Endothelial cell (in vitro differentiated cells): ENCODE measurements around the gene DOCK11. TPM values are rescaled to one million over a fixed set of nuclear protein-coding genes. Genes with fewer than 3 reads are reported as not detected.

Experiments
- DNase-seq: peaks from one replicate; pipeline ENCODE4 v3.0.0; 2021; ENCODE audit warnings: low spot score
- H3K27ac Mint-ChIP-seq: one replicate; pipeline ENCODE4 v1.8.0; 2021; ENCODE audit warnings: mixed read lengths, inconsistent platforms; ENCODE audit not compliant: unreplicated experiment
- H3K27me3 Mint-ChIP-seq: one replicate; pipeline ENCODE4 v1.8.0; 2021; ENCODE audit warnings: mild to moderate bottlenecking, moderate library complexity, mixed read lengths, inconsistent platforms; ENCODE audit not compliant: unreplicated experiment
- H3K36me3 Mint-ChIP-seq: one replicate; pipeline ENCODE4 v1.8.0; 2021; ENCODE audit warnings: mild to moderate bottlenecking, low read depth, mixed read lengths, inconsistent platforms; ENCODE audit not compliant: unreplicated experiment
- H3K4me1 Mint-ChIP-seq: one replicate; pipeline ENCODE4 v1.8.0; 2021; ENCODE audit warnings: mild to moderate bottlenecking, mixed read lengths, inconsistent platforms; ENCODE audit not compliant: unreplicated experiment
- H3K4me3 Mint-ChIP-seq: one replicate; pipeline ENCODE4 v1.8.0; 2021; ENCODE audit warnings: mild to moderate bottlenecking, mixed read lengths, inconsistent platforms; ENCODE audit not compliant: unreplicated experiment
- H3K9me3 Mint-ChIP-seq: one replicate; pipeline ENCODE4 v1.8.0; 2021; ENCODE audit warnings: mixed read lengths, inconsistent platforms; ENCODE audit not compliant: unreplicated experiment
- total RNA-seq: library from RNA; stranded (reverse); fragmentation: NEBNext Ultra II Directional; extraction: Animal tissue kit (Norgen Biotek cat#: 25700); gene quantifications from one replicate; pipeline ENCODE4 v1.2.1, GENCODE V29; 2021; ENCODE audit not compliant: unreplicated experiment
- TF ChIP-seq, protein P1 (sequence below): fragments of 200-600 bp; sonication (generic); IDR thresholded peaks from one replicate; pipeline ENCODE4 v1.5.0; 2021; ENCODE audit warnings: antibody characterized with exemption; ENCODE audit not compliant: unreplicated experiment

The DOCK11 gene
- total RNA-seq, 1 donor from 2014 or later, result 10.9 TPM

DNA sequence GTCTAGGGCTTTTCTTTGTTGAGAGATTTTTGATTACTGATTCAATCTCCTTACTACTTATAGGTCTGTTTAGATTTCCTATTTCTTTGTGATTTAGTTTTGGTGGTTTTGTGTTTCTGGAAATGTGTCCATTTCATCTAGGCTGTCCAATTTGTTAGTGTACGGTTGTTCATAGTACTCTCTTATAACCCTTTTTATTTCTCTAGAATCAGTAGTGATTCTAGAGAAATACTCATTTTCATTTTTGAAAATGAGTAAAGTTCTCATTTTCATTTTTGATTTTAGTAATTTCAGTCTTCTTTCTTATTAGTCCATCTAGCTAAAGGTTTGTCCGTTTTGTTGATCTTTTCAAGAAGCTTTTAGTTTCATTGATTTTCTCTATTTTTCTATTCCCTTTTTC, 239.3 kb downstream of the DOCK11 start:
- Mint-ChIP-seq H3K9me3 (no peaks in the 10 kb centered on the region), H3K27me3 (peaks cover 5% of the 10 kb centered on the region), H3K27ac (no peak overlapping the region), H3K4me1 (peaks cover 8% of the 10 kb centered on the region), H3K36me3 (peaks cover 4% of the 10 kb centered on the region), H3K4me3 (no peak overlapping the region)
- DNase-seq, result no peak
- TF ChIP-seq, protein P1, sequence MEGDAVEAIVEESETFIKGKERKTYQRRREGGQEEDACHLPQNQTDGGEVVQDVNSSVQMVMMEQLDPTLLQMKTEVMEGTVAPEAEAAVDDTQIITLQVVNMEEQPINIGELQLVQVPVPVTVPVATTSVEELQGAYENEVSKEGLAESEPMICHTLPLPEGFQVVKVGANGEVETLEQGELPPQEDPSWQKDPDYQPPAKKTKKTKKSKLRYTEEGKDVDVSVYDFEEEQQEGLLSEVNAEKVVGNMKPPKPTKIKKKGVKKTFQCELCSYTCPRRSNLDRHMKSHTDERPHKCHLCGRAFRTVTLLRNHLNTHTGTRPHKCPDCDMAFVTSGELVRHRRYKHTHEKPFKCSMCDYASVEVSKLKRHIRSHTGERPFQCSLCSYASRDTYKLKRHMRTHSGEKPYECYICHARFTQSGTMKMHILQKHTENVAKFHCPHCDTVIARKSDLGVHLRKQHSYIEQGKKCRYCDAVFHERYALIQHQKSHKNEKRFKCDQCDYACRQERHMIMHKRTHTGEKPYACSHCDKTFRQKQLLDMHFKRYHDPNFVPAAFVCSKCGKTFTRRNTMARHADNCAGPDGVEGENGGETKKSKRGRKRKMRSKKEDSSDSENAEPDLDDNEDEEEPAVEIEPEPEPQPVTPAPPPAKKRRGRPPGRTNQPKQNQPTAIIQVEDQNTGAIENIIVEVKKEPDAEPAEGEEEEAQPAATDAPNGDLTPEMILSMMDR, result no peak

Other genes starting within 250 kb of the DOCK11 start
- gene WDR44, start 149.7 kb upstream of the DOCK11 start, total RNA-seq, result 14.7 TPM
- gene IL13RA1, start 231.8 kb downstream of the DOCK11 start, total RNA-seq, result 41.8 TPM